ENCODE data around the gene SNCAIP. TPM values are rescaled to one million over a fixed set of nuclear protein-coding genes. Genes with fewer than 3 reads are reported as not detected.
"Not testable (repeated sequence)": the region's sequence is repeated elsewhere in the genome, so short reads cannot be mapped to it uniquely, and the experiment has no call there.

Gene SNCAIP
- polyA plus RNA-seq, 1 experiment, result 12.3 TPM

- Histone ChIP-seq H3K9me3 (ENCODE audit: control insufficient read depth, insufficient read depth, low read length) (no peaks in the 10 kb centered on the region), H3K4me3 (ENCODE audit: low read depth, low read length) (no peak overlapping the region), H3K27ac (ENCODE audit: low read depth, low read length) (no peak overlapping the region), H3K27me3 (ENCODE audit: control insufficient read depth, insufficient read depth, low read length) (no peaks in the 10 kb centered on the region)
- ChIA-PET CTCF (no interaction called here), POLR2A (no interaction called here)
- no peak for DNase-seq (ENCODE audit: low read depth, low spot score)
- no peak for TF ChIP-seq CTCF (IDR thresholded peaks at IDR 0.05; ENCODE audit: low read depth, low read length)
These were observed 59.6 kb downstream of the SNCAIP start for GRCh38 chr5:122371511-122372151.

GRCh38 chr5:122374110-122374509, 62.1 kb downstream of the SNCAIP start:
- no peak overlapping the region for H3K27ac ChIP-seq (ENCODE audit: low read depth, low read length)
- no peak for TF ChIP-seq CTCF (IDR thresholded peaks at IDR 0.05; ENCODE audit: low read depth, low read length)
- ChIA-PET CTCF (interaction anchor here (0.9 to 1.0 kb wide), 2 partner anchors 13 to 178 kb away, joined by 3 to 4 read pairs; no protein-coding TSS in a partner anchor), POLR2A (interaction anchor here (1.4 kb wide), 1 partner anchor 18 kb away, joined by 3 read pairs; no protein-coding TSS in a partner anchor)
- DNase-seq (ENCODE audit: low read depth, low spot score), result no peak
- H3K9me3 ChIP-seq (ENCODE audit: control insufficient read depth, insufficient read depth, low read length), result no peaks in the 10 kb centered on the region
- H3K4me3 ChIP-seq (ENCODE audit: low read depth, low read length), result no peak overlapping the region
- H3K27me3 ChIP-seq (ENCODE audit: control insufficient read depth, insufficient read depth, low read length), result no peaks in the 10 kb centered on the region

GRCh38 chr5:122375801-122376200, 63.8 kb downstream of the SNCAIP start:
- no peaks in the 10 kb centered on the region for H3K9me3 ChIP-seq (ENCODE audit: control insufficient read depth, insufficient read depth, low read length)
- H3K27ac ChIP-seq (ENCODE audit: low read depth, low read length), result no peak overlapping the region
- DNase-seq (ENCODE audit: low read depth, low spot score), result no peak
- no peak overlapping the region for H3K4me3 ChIP-seq (ENCODE audit: low read depth, low read length)
- TF ChIP-seq CTCF (IDR thresholded peaks at IDR 0.05; ENCODE audit: low read depth, low read length), result no peak
- no peaks in the 10 kb centered on the region for H3K27me3 ChIP-seq (ENCODE audit: control insufficient read depth, insufficient read depth, low read length)
- POLR2A ChIA-PET, result no interaction called here
- CTCF ChIA-PET, result no interaction called here

GRCh38 chr5:122376250-122376649, 64.2 kb downstream of the SNCAIP start:
- H3K4me3 ChIP-seq (ENCODE audit: low read depth, low read length), result no peak overlapping the region
- no peaks in the 10 kb centered on the region for H3K9me3 ChIP-seq (ENCODE audit: control insufficient read depth, insufficient read depth, low read length)
- TF ChIP-seq CTCF (IDR thresholded peaks at IDR 0.05; ENCODE audit: low read depth, low read length), result no peak
- ChIA-PET POLR2A (no interaction called here), CTCF (no interaction called here)
- no peak for DNase-seq (ENCODE audit: low read depth, low spot score)
- no peak overlapping the region for H3K27ac ChIP-seq (ENCODE audit: low read depth, low read length)
- H3K27me3 ChIP-seq (ENCODE audit: control insufficient read depth, insufficient read depth, low read length), result no peaks in the 10 kb centered on the region

- CTCF ChIA-PET, result no interaction called here
- Histone ChIP-seq H3K27me3 (ENCODE audit: control insufficient read depth, insufficient read depth, low read length) (no peaks in the 10 kb centered on the region), H3K27ac (ENCODE audit: low read depth, low read length) (no peak overlapping the region), H3K9me3 (ENCODE audit: control insufficient read depth, insufficient read depth, low read length) (no peaks in the 10 kb centered on the region), H3K4me3 (ENCODE audit: low read depth, low read length) (no peak overlapping the region)
- no peak for DNase-seq (ENCODE audit: low read depth, low spot score)
- TF ChIP-seq CTCF (IDR thresholded peaks at IDR 0.05; ENCODE audit: low read depth, low read length), result no peak
- POLR2A ChIA-PET, result no interaction called here
These were observed 65.0 kb downstream of the SNCAIP start for GRCh38 chr5:122377026-122377425.

GRCh38 chr5:122382938-122383337, 70.9 kb downstream of the SNCAIP start:
- H3K9me3 ChIP-seq (ENCODE audit: control insufficient read depth, insufficient read depth, low read length); H3K27ac ChIP-seq (ENCODE audit: low read depth, low read length); H3K4me3 ChIP-seq (ENCODE audit: low read depth, low read length); DNase-seq (ENCODE audit: low read depth, low spot score); H3K27me3 ChIP-seq (ENCODE audit: control insufficient read depth, insufficient read depth, low read length); POLR2A ChIA-PET; CTCF ChIA-PET: not testable (repeated sequence)
